ENCODE measurements around the gene BTBD16. TPM values are rescaled to one million over a fixed set of nuclear protein-coding genes. Genes with fewer than 3 reads are reported as not detected.

BTBD16 gene
- total RNA-seq, 4 donors from 2014 or later, result not detected

GRCh38 chr10:122336961-122337360, 65.9 kb downstream of the BTBD16 start:
- H3K36me3 ChIP-seq, result no peaks in the 10 kb centered on the region
- no peak for DNase-seq
- H3K9me3 ChIP-seq, result no peaks in the 10 kb centered on the region
- H3K27ac ChIP-seq, result no peak overlapping the region
- H3K4me3 ChIP-seq, result no peak overlapping the region
- H3K4me1 ChIP-seq, result peaks cover 0 to 17% (median 14%) of the 10 kb centered on the region in 4 donors
- TF ChIP-seq POLR2AphosphoS5 (IDR thresholded peaks at IDR 0.05) (no peak), POLR2A (IDR thresholded peaks at IDR 0.05) (no peak), CTCF (IDR thresholded peaks at IDR 0.05) (no peak), EP300 (IDR thresholded peaks at IDR 0.05; ENCODE audit: low read depth) (no peak)
- intact Hi-C loops (cut with DNase I; ENCODE audit: low total_unique reads), result no loop called here
- WGBS, 2 donors (ENCODE audit: low coverage in 1 of 2), result 84% methylated on average over 3 of the region's 3 CpGs
- no peaks in the 10 kb centered on the region for H3K27me3 ChIP-seq
- in situ Hi-C loops (cut with MboI; ENCODE audit: low pct_ligation_motif_present in 1 of 4, low pct_unique_long_range_greater_than_20kb in 1 of 4, low sequenced_read_pairs in 3 of 4), result no loop called here

GRCh38 chr10:122338609-122339441, 67.7 kb downstream of the BTBD16 start:
- no peaks in the 10 kb centered on the region for H3K36me3 ChIP-seq
- peak overlapping the region; percentile 35 to 58 (median 44) for H3K27ac ChIP-seq
- peaks cover 0 to 17% (median 14%) of the 10 kb centered on the region in 4 donors for H3K4me1 ChIP-seq
- intact Hi-C loops (cut with DNase I; ENCODE audit: low total_unique reads), result no loop called here
- no peaks in the 10 kb centered on the region for H3K27me3 ChIP-seq
- in situ Hi-C loops (cut with MboI; ENCODE audit: low pct_ligation_motif_present in 1 of 4, low pct_unique_long_range_greater_than_20kb in 1 of 4, low sequenced_read_pairs in 3 of 4), result no loop called here
- H3K4me3 ChIP-seq, result no peak overlapping the region
- DNase-seq, result peak; percentile 61
- no peaks in the 10 kb centered on the region for H3K9me3 ChIP-seq
- TF ChIP-seq POLR2AphosphoS5 (IDR thresholded peaks at IDR 0.05), result peak in 1 of 3 donors; percentile 18
- no peak for TF ChIP-seq CTCF (IDR thresholded peaks at IDR 0.05)
- WGBS, 2 donors (ENCODE audit: low coverage in 1 of 2), result 70 to 80% methylated on average over 2 to 15 of the region's 15 CpGs

- Histone ChIP-seq H3K4me3 (no peak overlapping the region), H3K9me3 (no peaks in the 10 kb centered on the region), H3K4me1 (peaks cover 0 to 25% (median 20%) of the 10 kb centered on the region in 4 donors), H3K36me3 (no peaks in the 10 kb centered on the region), H3K27me3 (no peaks in the 10 kb centered on the region), H3K27ac (peak overlapping the region in 3 of 4 donors; percentile 50 to 51 (median 50))
- intact Hi-C loops (cut with DNase I; ENCODE audit: low total_unique reads), result loop anchor here (5.0 kb wide), 1 partner anchor 96 kb away; no protein-coding TSS in a partner anchor
- DNase-seq, result no peak
- WGBS, 2 donors (ENCODE audit: low coverage in 1 of 2), result 81 to 84% methylated on average over 6 to 11 of the region's 11 CpGs
- in situ Hi-C loops (cut with MboI; ENCODE audit: low pct_ligation_motif_present in 1 of 4, low pct_unique_long_range_greater_than_20kb in 1 of 4, low sequenced_read_pairs in 3 of 4), result loop anchor here in 2 of 4 donors (10.0 kb wide), 1 partner anchor 94 kb away; no protein-coding TSS in a partner anchor
- TF ChIP-seq CTCF (IDR thresholded peaks at IDR 0.05) (no peak), POLR2A (IDR thresholded peaks at IDR 0.05) (no peak), EP300 (IDR thresholded peaks at IDR 0.05; ENCODE audit: low read depth) (no peak), POLR2AphosphoS5 (IDR thresholded peaks at IDR 0.05) (no peak)
Observed at GRCh38 chr10:122341141-122341810, 70.2 kb downstream of the BTBD16 start.

All from transverse colon (tissue), 4 donors.